ENCODE results near the gene PCDH17. TPM values are rescaled to one million over a fixed set of nuclear protein-coding genes. Genes with fewer than 3 reads are reported as not detected.

PCDH17 gene
- total RNA-seq, 4 donors from 2014 or later: 2.1 to 10.1 (median 5.2) TPM

DNA sequence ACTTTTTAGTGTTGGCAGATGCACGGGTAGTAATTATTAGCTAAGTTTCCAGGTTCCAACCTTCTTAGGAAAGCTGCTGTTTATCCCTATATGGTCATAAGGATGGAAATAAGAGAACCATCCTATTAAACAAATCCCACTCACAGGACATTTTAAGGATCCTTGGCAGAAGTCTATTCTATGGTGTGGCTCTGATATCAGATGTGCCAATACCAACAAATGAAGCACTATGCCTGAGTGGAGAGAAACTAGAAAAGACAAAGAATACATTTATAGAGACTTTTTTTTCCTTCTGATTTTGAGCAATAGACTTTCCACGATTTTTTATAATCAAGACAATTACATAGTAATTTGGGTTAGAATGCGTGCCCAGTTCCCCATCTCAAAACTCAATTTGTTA, 12.6 kb downstream of the PCDH17 start:
- TF ChIP-seq, protein P1, sequence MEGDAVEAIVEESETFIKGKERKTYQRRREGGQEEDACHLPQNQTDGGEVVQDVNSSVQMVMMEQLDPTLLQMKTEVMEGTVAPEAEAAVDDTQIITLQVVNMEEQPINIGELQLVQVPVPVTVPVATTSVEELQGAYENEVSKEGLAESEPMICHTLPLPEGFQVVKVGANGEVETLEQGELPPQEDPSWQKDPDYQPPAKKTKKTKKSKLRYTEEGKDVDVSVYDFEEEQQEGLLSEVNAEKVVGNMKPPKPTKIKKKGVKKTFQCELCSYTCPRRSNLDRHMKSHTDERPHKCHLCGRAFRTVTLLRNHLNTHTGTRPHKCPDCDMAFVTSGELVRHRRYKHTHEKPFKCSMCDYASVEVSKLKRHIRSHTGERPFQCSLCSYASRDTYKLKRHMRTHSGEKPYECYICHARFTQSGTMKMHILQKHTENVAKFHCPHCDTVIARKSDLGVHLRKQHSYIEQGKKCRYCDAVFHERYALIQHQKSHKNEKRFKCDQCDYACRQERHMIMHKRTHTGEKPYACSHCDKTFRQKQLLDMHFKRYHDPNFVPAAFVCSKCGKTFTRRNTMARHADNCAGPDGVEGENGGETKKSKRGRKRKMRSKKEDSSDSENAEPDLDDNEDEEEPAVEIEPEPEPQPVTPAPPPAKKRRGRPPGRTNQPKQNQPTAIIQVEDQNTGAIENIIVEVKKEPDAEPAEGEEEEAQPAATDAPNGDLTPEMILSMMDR (IDR thresholded peaks at IDR 0.05): no peak
- ATAC-seq (ENCODE audit: low FRiP score) (no peak), DNase-seq (ENCODE audit: low spot score) (no peak)

DNA sequence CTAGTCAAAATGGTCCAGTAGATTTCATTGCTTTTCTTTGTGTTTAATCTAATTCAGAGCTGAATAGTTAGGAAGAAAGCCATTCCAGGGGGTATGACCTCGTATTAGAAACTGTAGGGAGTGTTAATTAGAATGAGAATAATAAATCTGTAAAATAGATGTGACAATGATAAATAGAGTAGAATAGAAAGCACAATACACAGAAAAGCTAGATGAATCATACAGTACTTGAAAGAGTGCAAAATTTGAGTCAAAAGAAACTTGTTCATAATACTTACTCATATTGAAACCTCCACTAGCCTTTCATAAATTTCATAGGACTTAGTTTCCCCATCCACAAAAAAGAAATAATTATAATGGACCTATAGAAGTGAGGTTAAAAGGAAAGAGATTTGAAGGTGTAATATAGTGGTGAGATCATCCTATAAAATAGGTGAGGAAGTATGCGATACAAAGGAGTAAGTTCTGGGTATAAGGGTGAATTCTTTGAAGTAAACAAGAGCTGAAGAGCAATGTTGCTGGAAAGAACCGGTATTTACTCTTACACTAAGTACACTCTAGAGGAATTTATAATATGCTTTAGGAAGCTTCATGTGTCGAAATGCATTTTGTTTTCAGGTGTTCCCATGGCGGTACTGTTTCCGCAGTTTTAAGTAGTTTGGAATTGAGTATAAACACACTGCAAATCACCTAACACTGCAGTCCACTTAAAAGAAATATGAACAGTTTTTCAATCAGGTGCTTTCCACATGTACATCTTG, 21.9 kb downstream of the PCDH17 start:
- ATAC-seq (ENCODE audit: low FRiP score): no peak
- DNase-seq (ENCODE audit: low spot score): no peak
- TF ChIP-seq, protein P1 (IDR thresholded peaks at IDR 0.05): no peak

DNA sequence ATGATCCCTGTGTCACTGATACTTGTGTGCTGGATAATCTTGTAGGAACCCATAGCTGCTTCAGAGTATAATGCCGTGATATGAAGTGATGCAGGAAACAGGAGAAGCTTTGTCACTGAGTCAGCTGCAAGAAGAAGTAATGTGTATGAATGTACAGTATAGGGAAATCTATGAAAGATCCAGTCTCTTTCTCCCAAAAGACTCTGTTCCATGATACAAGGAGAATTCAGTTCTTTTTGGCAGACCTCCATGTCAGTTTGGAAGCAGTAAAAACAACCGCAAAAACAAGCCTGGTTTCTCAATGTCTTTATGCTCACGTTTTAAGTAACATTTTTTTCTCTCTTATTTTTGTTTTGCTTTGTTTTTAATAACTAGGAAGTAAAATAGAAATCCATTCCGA, 33.9 kb downstream of the PCDH17 start:
- ATAC-seq (ENCODE audit: low FRiP score): no peak
- DNase-seq (ENCODE audit: low spot score): no peak
- TF ChIP-seq, protein P1 (IDR thresholded peaks at IDR 0.05): no peak

DNA sequence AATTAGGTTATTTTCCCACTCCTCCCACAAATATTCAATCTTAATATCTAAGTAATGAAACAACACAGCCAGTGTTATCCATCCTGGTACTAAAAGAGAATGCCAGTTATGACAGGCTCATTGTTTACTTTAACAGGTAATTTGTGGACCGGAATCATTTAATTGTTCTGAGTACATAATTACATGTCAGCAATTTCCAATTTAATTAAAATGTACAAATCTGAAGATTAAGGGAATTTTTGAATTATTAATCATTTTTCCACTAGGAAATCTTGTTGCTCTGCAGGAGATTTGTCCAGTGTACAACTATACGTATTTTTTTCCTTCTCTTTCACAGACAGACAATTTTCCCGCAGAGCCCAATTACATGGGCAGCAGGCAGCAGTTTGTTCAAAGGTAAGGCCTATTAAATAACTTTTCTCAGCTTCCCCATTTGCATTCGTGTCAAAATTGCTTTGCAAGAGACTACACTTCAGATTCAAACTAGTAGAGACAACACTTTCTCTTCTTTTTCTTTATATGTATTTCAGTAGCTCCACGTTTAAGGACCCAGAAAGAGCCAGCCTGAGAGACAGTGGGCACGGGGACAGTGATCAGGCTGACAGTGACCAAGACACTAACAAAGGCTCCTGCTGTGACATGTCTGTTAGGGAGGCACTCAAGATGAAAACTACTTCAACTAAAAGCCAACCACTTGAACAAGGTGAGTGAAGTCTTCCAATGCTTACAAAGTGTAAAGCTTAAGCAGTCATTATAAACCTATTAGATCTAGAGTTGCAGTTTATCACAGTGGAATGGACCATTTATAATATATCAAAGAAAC, 34.8 kb downstream of the PCDH17 start:
- TF ChIP-seq, protein P1 (IDR thresholded peaks at IDR 0.05): no peak
- DNase-seq (ENCODE audit: low spot score) (no peak), ATAC-seq (ENCODE audit: low FRiP score) (no peak)

DNA sequence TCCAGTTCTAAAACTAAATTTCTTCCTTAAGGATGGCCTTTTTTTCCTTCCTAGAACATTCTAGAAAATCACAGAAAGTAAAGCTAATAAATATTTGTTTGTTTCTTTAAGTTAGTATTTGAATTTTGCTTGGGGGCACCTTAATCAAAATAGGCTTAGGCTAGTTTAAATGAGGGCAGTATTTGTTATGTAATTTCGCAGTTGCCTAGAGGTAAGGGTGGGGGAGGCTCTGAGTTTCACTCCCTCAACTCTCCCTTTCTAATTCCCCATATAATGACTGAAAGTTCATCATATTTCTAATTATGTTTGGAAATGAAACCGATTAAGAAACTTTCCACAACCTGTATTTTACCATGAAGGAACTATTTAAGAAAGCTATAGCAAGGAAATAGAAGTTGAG, 40.6 kb downstream of the PCDH17 start:
- TF ChIP-seq, protein P1 (IDR thresholded peaks at IDR 0.05): no peak
- ATAC-seq (ENCODE audit: low FRiP score): no peak
- no peak for DNase-seq (ENCODE audit: low spot score)

DNA sequence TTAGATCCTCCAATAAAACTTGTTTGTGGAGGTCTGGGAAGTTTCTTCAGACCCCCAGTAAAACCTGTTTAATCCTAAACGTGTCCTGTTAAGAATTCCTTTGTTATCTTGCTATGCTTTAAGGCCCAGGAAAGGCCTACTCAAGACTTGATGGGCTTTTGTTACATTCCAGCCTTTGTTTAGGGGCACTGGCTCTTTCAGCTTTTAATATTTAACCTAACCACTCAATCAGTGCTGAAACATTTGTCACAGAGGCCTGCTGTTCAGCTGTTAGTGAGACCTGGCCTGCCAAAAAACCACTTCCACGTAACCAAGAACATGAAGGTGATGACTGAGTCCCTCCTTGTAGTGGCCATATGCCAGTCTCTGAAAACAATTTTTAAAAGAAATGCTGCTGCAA, 41.7 kb downstream of the PCDH17 start:
- no peak for ATAC-seq (ENCODE audit: low FRiP score)
- TF ChIP-seq, protein P1 (IDR thresholded peaks at IDR 0.05): no peak

More for the DNA sequence above, 41.7 kb downstream of the PCDH17 start:
- no peak for DNase-seq (ENCODE audit: low spot score)
